AG04449 (cell line): ENCODE measurements around the gene NDUFS8.

Experiments used
- CTCF ChIA-PET: fragments of 350-600 bp; formaldehyde crosslinking; extraction: SDS; loops from one replicate; lab custom pipeline; 2021; ENCODE audit warnings: antibody characterized with exemption; lab: Yijun Ruan, JAX
- POLR2A ChIA-PET: fragments of 400-600, 350-600 bp; formaldehyde crosslinking; extraction: SDS; loops from one replicate; lab custom pipeline; 2020; ENCODE audit warnings: antibody characterized with exemption, inconsistent platforms; lab: Yijun Ruan, JAX
- DNase-seq: peaks from one replicate; pipeline ENCODE4 v3.0.0-alpha.2; 2010; ENCODE audit warnings: low read depth, low spot score
- H3K4me3 ChIP-seq: 2 replicates; pipeline ENCODE4 v1.5.1; 2011; ENCODE audit warnings: low read depth, mild to moderate bottlenecking, control low read depth, low read length
- CTCF ChIP-seq: IDR thresholded peaks from one replicate; pipeline ENCODE4 v1.5.1; 2011; ENCODE audit warnings: mild to moderate bottlenecking, moderate library complexity, low read length, control low read depth, inconsistent platforms; ENCODE audit not compliant: insufficient read depth; ENCODE audit errors: missing control alignments

Gene NDUFS8

DNA sequence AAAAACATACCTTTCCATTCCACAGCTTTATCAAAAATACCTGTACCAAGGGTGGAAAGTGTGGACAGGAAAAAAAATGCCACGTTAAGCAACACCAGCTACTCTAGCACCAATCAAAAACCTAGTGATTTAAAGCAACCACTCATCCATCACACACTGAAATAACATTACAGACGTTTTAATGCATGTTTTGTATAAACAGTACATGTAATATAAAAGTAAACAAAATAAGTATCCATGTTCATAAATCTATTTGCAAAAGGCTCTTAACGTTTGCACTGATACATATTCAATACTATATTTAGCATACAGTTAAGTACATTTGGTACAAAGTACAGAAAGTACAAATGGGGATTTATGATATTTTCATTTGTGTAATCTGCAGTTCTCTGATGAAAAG, 52.0 kb downstream of the NDUFS8 start:
- no peak overlapping the region for H3K4me3 ChIP-seq
- no peak for DNase-seq
- ChIA-PET POLR2A (no interaction called here), CTCF (interaction anchor here (0.6 kb wide), 1 partner anchor 124 kb away, joined by 3 read pairs; no protein-coding TSS in a partner anchor)
- TF ChIP-seq CTCF = no peak

DNA sequence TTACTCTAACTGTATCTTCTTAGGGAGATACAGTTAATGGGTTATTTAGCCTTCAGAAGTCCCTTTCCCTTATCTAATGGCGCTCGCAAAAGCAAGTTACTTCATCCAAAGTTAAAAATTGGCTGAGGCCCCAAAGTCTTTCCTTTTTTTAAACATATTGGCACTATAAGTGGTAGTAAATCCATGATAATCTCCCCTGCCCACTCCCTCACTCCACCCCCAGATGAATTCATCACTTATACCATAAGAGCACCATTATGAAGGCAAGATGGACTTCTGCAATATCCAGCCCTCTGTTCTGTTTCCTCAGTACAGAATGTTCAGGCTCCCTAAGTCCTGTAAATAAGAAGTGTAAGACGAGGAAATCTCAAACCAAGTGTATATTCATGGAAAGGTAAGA, 53.0 kb downstream of the NDUFS8 start:
- POLR2A ChIA-PET = no interaction called here
- CTCF ChIA-PET = no interaction called here
- no peak overlapping the region for H3K4me3 ChIP-seq
- TF ChIP-seq CTCF = no peak
- DNase-seq = no peak
